Osteoblast (primary cell): ENCODE measurements around the gene DCDC2C. TPM values are rescaled to one million over a fixed set of nuclear protein-coding genes. Genes with fewer than 3 reads are reported as not detected.

Experiments
- DNase-seq: peaks from one replicate; pipeline ENCODE4 v3.0.0; 2011; ENCODE audit warnings: low spot score, mixed read lengths; ENCODE audit not compliant: insufficient read length; ENCODE audit errors: missing footprints
- H2AFZ ChIP-seq: 2 replicates; pipeline ENCODE4 v1.6.0; 2011; ENCODE audit warnings: mild to moderate bottlenecking, low read length
- H3K27ac ChIP-seq: 2 replicates; pipeline ENCODE4 v1.5.1; 2011; ENCODE audit warnings: mild to moderate bottlenecking, low read depth, low read length, moderate library complexity
- H3K27me3 ChIP-seq: 2 replicates; pipeline ENCODE4 v1.6.0; 2012; ENCODE audit warnings: mild to moderate bottlenecking, control low read depth, inconsistent platforms, low read length, moderate library complexity; ENCODE audit not compliant: insufficient read depth
- H3K36me3 ChIP-seq: 2 replicates; pipeline ENCODE4 v1.5.1; 2011; ENCODE audit warnings: mild to moderate bottlenecking, low read length, control low read depth, moderate library complexity; ENCODE audit not compliant: insufficient read depth
- H3K4me1 ChIP-seq: 2 replicates; pipeline ENCODE4 v1.5.1; 2011; ENCODE audit warnings: mild to moderate bottlenecking, low read length, control low read depth, moderate library complexity; ENCODE audit not compliant: insufficient read depth
- H3K4me2 ChIP-seq: 2 replicates; pipeline ENCODE4 v1.6.0; 2011; ENCODE audit warnings: mild to moderate bottlenecking, low read length; ENCODE audit not compliant: insufficient read depth
- H3K4me3 ChIP-seq: fragments of 200-600 bp; sonication (generic); 3 replicates; pipeline ENCODE4 v1.5.1; 2012; ENCODE audit warnings: mild to moderate bottlenecking, low read length, inconsistent platforms; ENCODE audit not compliant: insufficient read depth
- H3K79me2 ChIP-seq: 2 replicates; pipeline ENCODE4 v1.6.0; 2012; ENCODE audit warnings: mild to moderate bottlenecking, low read length, control low read depth, inconsistent platforms; ENCODE audit not compliant: insufficient read depth
- H3K9me3 ChIP-seq: 2 replicates; pipeline ENCODE4 v1.5.1; 2011; ENCODE audit warnings: low read depth, low read length, control low read depth
- H4K20me1 ChIP-seq: 2 replicates; pipeline ENCODE4 v1.6.0; 2012; ENCODE audit warnings: mild to moderate bottlenecking, low read length, control low read depth; ENCODE audit not compliant: insufficient read depth
- CTCF ChIP-seq: IDR thresholded peaks from 2 replicates; pipeline ENCODE4 v1.5.1; 2011; ENCODE audit warnings: mild to moderate bottlenecking, low read depth, low read length, moderate library complexity; ENCODE audit errors: extremely low read depth
- total RNA-seq: library from RNA; depleted of rRNA; stranded (reverse); fragments of >200 nt; gene quantifications from 2 replicates; pipeline ENCODE4 v1.2.3, GENCODE V29; 2012

The DCDC2C gene
- total RNA-seq: not detected in 2 replicates

GRCh38 chr2:3703236-3703756 is at the start of gene DCDC2C:
Gene DCDC2C, plus strand, starts transcription at chr2:3703575. Its CDS starts 177 bp downstream, at chr2:3703752.
- H3K79me2 ChIP-seq: no peaks in the 10 kb centered on the region
- DNase-seq: no peak
- no peak within 1 kb of the TSS for H3K27ac ChIP-seq
- H3K9me3 ChIP-seq: no peaks in the 10 kb centered on the region
- no peak within 1 kb of the TSS for H2AFZ ChIP-seq
- no peaks in the 10 kb centered on the region for H3K4me1 ChIP-seq
- H3K36me3 ChIP-seq: no peaks in the 10 kb centered on the region
- no peak within 1 kb of the TSS for H3K4me3 ChIP-seq
- no peaks in the 10 kb centered on the region for H4K20me1 ChIP-seq
- H3K4me2 ChIP-seq: no peak within 1 kb of the TSS
- TF ChIP-seq CTCF: no peak
- H3K27me3 ChIP-seq: peaks cover 4% of the 10 kb centered on the region

GRCh38 chr2:3654011-3654410 is 49.4 kb upstream of the DCDC2C start:
- H3K4me3 ChIP-seq: no peak overlapping the region
- H3K4me2 ChIP-seq: no peak overlapping the region
- DNase-seq: peak; percentile 3
- no peak overlapping the region for H3K27ac ChIP-seq
- H3K27me3 ChIP-seq: no peaks in the 10 kb centered on the region
- no peaks in the 10 kb centered on the region for H4K20me1 ChIP-seq
- no peak overlapping the region for H2AFZ ChIP-seq
- no peaks in the 10 kb centered on the region for H3K79me2 ChIP-seq
- no peak for TF ChIP-seq CTCF
- no peaks in the 10 kb centered on the region for H3K9me3 ChIP-seq
- H3K4me1 ChIP-seq: peaks cover 11% of the 10 kb centered on the region
- no peaks in the 10 kb centered on the region for H3K36me3 ChIP-seq

- H3K4me1 ChIP-seq: peaks cover 11% of the 10 kb centered on the region
- H3K27ac ChIP-seq: no peak overlapping the region
- no peaks in the 10 kb centered on the region for H3K79me2 ChIP-seq
- no peaks in the 10 kb centered on the region for H4K20me1 ChIP-seq
- no peak overlapping the region for H3K4me2 ChIP-seq
- H3K9me3 ChIP-seq: no peaks in the 10 kb centered on the region
- H3K36me3 ChIP-seq: no peaks in the 10 kb centered on the region
- no peak overlapping the region for H2AFZ ChIP-seq
- no peaks in the 10 kb centered on the region for H3K27me3 ChIP-seq
- DNase-seq: peak; percentile 60
- no peak for TF ChIP-seq CTCF
- H3K4me3 ChIP-seq: no peak overlapping the region
Measured at GRCh38 chr2:3654531-3655225, 48.7 kb upstream of the DCDC2C start.

- Histone ChIP-seq H2AFZ (no peak overlapping the region), H4K20me1 (no peaks in the 10 kb centered on the region), H3K27me3 (no peaks in the 10 kb centered on the region), H3K4me2 (no peak overlapping the region), H3K4me1 (peaks cover 7% of the 10 kb centered on the region), H3K4me3 (no peak overlapping the region), H3K36me3 (no peaks in the 10 kb centered on the region), H3K79me2 (no peaks in the 10 kb centered on the region), H3K9me3 (no peaks in the 10 kb centered on the region), H3K27ac (no peak overlapping the region)
- DNase-seq: peak; percentile 43
- no peak for TF ChIP-seq CTCF
Measured at GRCh38 chr2:3655871-3656761, 47.3 kb upstream of the DCDC2C start.
